PC-3 (cell line): ENCODE results near the gene KRT3. TPM values are rescaled to one million over a fixed set of nuclear protein-coding genes. Genes with fewer than 3 reads are reported as not detected.

Experiments used
- ATAC-seq: fragments of 200-7000 bp; cut with Tn5 transposase; 2 replicates; pipeline ENCODE4 v1.9.1; 2020; ENCODE audit warnings: mild to moderate bottlenecking, moderate library complexity
- BruUV-seq: library from RNA; stranded (reverse); fragments of 400-500 nt; replicated peaks from 2 replicates; lab custom pipeline; 2021; lab: Mats Ljungman, UMichigan
- CTCF ChIA-PET: fragments of 300-600 bp; sonication (Branson Sonifier 250); formaldehyde crosslinking; loops from one replicate; lab custom pipeline; 2022; ENCODE audit warnings: antibody characterized with exemption; lab: Charles Lee
- POLR2A ChIA-PET: fragments of 300-600 bp; sonication (Branson Sonifier 250); formaldehyde crosslinking; loops from one replicate; lab custom pipeline; 2022; ENCODE audit warnings: antibody characterized with exemption; ENCODE audit not compliant: unreplicated experiment; lab: Charles Lee
- DNase-seq: peaks from one replicate; pipeline ENCODE4 v3.0.0-alpha.2; 2015
- H2AFZ ChIP-seq: fragments of 300-600 bp; sonication (generic); 2 replicates; pipeline ENCODE4 v1.6.0; 2016; ENCODE audit warnings: antibody characterized with exemption, low read length
- H3F3A ChIP-seq: fragments of 300-600 bp; sonication (generic); one replicate; pipeline ENCODE4 v1.6.0; 2017; ENCODE audit warnings: antibody characterized with exemption, low read length, control low read depth, mild to moderate bottlenecking; ENCODE audit not compliant: unreplicated experiment
- H3K27ac ChIP-seq: fragments of 300-600 bp; sonication (generic); 2 replicates; pipeline ENCODE4 v1.5.1; 2016; ENCODE audit warnings: mild to moderate bottlenecking, low read length
- H3K27me3 ChIP-seq: fragments of 300-600 bp; sonication (generic); 2 replicates; pipeline ENCODE4 v1.6.1; 2016; ENCODE audit warnings: low read length, mixed read lengths
- H3K36me3 ChIP-seq: fragments of 300-600 bp; sonication (generic); 2 replicates; pipeline ENCODE4 v1.6.1; 2016; ENCODE audit warnings: low read depth, mixed run types, low read length, mixed read lengths
- H3K4me1 ChIP-seq: fragments of 300-600 bp; sonication (generic); 2 replicates; pipeline ENCODE4 v1.5.1; 2016; ENCODE audit warnings: low read length; ENCODE audit not compliant: insufficient read depth
- H3K4me2 ChIP-seq: fragments of 300-600 bp; sonication (generic); 2 replicates; pipeline ENCODE4 v1.6.0; 2016; ENCODE audit warnings: low read length
- H3K4me3 ChIP-seq: fragments of 300-600 bp; sonication (generic); 2 replicates; pipeline ENCODE4 v1.5.1; 2016; ENCODE audit warnings: mild to moderate bottlenecking, low read length, mixed read lengths
- H3K79me2 ChIP-seq: fragments of 300-600 bp; sonication (generic); 2 replicates; pipeline ENCODE4 v1.6.1; 2017; ENCODE audit warnings: low read length, mixed read lengths
- H3K9ac ChIP-seq: fragments of 300-600 bp; sonication (generic); 2 replicates; pipeline ENCODE4 v1.6.0; 2016; ENCODE audit warnings: mild to moderate bottlenecking, low read length
- H3K9me2 ChIP-seq: fragments of 300-600 bp; sonication (generic); replicated peaks from 2 replicates; pipeline ENCODE4 v1.6.1; 2016; ENCODE audit warnings: mixed run types, low read length, mixed read lengths
- H3K9me3 ChIP-seq: fragments of 300-600 bp; sonication (generic); 2 replicates; pipeline ENCODE4 v1.6.1; 2016; ENCODE audit warnings: low read length, mixed read lengths
- H4K20me1 ChIP-seq: fragments of 300-600 bp; sonication (generic); 2 replicates; pipeline ENCODE4 v1.6.1; 2016; ENCODE audit warnings: low read length, mixed read lengths
- EZH2 ChIP-seq: fragments of 300-600 bp; sonication (generic); IDR thresholded peaks from one replicate; pipeline ENCODE4 v1.6.1; 2017; ENCODE audit warnings: antibody characterized with exemption, mild to moderate bottlenecking, low read length; ENCODE audit not compliant: unreplicated experiment
- EZH2phosphoT487 ChIP-seq: fragments of 300-600 bp; sonication (generic); IDR thresholded peaks from 2 replicates; pipeline ENCODE4 v1.6.1; 2018; ENCODE audit warnings: mild to moderate bottlenecking, antibody characterized with exemption, low read length, borderline replicate concordance
- intact Hi-C: fragments of 100-400 bp; cut with micrococcal nuclease; formaldehyde crosslinking; loops from 2 replicates; pipeline ENCODE4 v1.9.0; 2023
- total RNA-seq: library from RNA; depleted of rRNA; stranded (reverse); fragments of >200 nt; gene quantifications from 2 replicates; pipeline ENCODE4 v1.2.3, GENCODE V29; 2014
- TF ChIP-seq, protein P1 (sequence below): fragments of 300-600 bp; sonication (generic); conservative IDR thresholded peaks from 2 replicates; pipeline ENCODE4 v1.5.1; 2017; ENCODE audit warnings: antibody characterized with exemption, low read depth, mild to moderate bottlenecking, low read length

The KRT3 gene
- total RNA-seq, 1 experiment from 2014 or later: 0.33 TPM

DNA sequence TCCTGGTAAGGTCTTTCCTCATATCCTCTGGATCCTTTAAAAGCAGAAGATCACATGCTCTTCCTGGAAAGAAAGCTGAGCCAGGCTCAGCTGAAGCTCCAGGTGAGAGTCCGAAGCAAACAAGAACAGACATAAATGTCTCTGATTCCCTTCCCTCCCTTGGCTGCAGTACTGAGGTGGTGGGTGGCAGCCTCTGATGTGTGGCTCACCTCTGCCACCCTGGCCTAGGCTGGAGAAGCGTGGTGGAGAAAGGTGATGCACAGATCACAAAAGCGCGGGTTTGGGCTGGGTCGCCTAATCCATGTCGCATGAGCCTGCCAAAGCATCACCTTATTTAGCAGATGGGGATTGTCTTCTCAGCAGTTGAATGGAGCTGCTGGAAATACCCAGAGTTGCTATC lies 16.0 kb downstream of the KRT3 start:
- Histone ChIP-seq H3K4me1 (no peaks in the 10 kb centered on the region), H2AFZ (no peak overlapping the region), H3K27ac (no peak overlapping the region), H3K9me2 (no peaks in the 10 kb centered on the region), H3K27me3 (peaks cover 14% of the 10 kb centered on the region; the same call in 1 of the 2 replicates), H3K9ac (no peak overlapping the region), H3K36me3 (no peaks in the 10 kb centered on the region), H3K9me3 (no peaks in the 10 kb centered on the region), H3K4me2 (no peak overlapping the region), H3K79me2 (no peaks in the 10 kb centered on the region), H3K4me3 (no peak overlapping the region), H4K20me1 (no peaks in the 10 kb centered on the region), H3F3A (no peaks in the 10 kb centered on the region)
- ChIA-PET POLR2A (no interaction called here), CTCF (no interaction called here)
- TF ChIP-seq, protein P1, sequence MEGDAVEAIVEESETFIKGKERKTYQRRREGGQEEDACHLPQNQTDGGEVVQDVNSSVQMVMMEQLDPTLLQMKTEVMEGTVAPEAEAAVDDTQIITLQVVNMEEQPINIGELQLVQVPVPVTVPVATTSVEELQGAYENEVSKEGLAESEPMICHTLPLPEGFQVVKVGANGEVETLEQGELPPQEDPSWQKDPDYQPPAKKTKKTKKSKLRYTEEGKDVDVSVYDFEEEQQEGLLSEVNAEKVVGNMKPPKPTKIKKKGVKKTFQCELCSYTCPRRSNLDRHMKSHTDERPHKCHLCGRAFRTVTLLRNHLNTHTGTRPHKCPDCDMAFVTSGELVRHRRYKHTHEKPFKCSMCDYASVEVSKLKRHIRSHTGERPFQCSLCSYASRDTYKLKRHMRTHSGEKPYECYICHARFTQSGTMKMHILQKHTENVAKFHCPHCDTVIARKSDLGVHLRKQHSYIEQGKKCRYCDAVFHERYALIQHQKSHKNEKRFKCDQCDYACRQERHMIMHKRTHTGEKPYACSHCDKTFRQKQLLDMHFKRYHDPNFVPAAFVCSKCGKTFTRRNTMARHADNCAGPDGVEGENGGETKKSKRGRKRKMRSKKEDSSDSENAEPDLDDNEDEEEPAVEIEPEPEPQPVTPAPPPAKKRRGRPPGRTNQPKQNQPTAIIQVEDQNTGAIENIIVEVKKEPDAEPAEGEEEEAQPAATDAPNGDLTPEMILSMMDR: no peak
- no peak for TF ChIP-seq EZH2
- no peak for TF ChIP-seq EZH2phosphoT487
- BruUV-seq: no TSS peak
- intact Hi-C loops: no loop called here
- DNase-seq (no peak), ATAC-seq (no peak)

DNA sequence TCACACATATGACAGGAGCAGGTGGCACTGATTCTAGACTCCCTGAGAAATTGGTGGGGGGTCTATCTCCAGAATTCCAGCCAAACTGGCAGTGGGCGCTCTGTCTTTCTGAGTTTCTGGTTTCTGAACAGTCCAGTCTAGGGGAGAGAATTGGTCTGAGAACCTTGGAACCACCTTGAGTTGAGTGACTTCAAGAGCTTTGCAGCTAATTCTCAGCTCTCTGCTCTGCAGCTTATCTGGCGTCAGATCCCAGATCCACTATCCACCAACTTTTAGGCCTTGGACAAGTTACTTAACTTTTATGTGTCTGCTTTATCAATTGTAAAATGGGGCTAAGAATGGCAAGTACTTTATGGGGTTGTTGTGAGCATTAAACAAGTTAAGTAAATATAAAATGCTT lies 17.1 kb downstream of the KRT3 start:
- no peaks in the 10 kb centered on the region for H3K9me2 ChIP-seq
- POLR2A ChIA-PET: no interaction called here
- DNase-seq (no peak), ATAC-seq (no peak)
- no peaks in the 10 kb centered on the region for H3F3A ChIP-seq
- no peaks in the 10 kb centered on the region for H3K36me3 ChIP-seq
- no peaks in the 10 kb centered on the region for H3K4me1 ChIP-seq
- H2AFZ ChIP-seq: no peak overlapping the region
- H3K9ac ChIP-seq: no peak overlapping the region
- H3K27me3 ChIP-seq: peaks cover 12% of the 10 kb centered on the region; the same call in 1 of the 2 replicates
- TF ChIP-seq EZH2 (no peak), EZH2phosphoT487 (no peak)
- TF ChIP-seq, protein P1: no peak
- H4K20me1 ChIP-seq: no peaks in the 10 kb centered on the region
- H3K9me3 ChIP-seq: no peaks in the 10 kb centered on the region
- H3K4me3 ChIP-seq: no peak overlapping the region
- H3K27ac ChIP-seq: no peak overlapping the region
- BruUV-seq: no TSS peak
- no peak overlapping the region for H3K4me2 ChIP-seq
- no peaks in the 10 kb centered on the region for H3K79me2 ChIP-seq
- intact Hi-C loops: no loop called here
- CTCF ChIA-PET: no interaction called here

DNA sequence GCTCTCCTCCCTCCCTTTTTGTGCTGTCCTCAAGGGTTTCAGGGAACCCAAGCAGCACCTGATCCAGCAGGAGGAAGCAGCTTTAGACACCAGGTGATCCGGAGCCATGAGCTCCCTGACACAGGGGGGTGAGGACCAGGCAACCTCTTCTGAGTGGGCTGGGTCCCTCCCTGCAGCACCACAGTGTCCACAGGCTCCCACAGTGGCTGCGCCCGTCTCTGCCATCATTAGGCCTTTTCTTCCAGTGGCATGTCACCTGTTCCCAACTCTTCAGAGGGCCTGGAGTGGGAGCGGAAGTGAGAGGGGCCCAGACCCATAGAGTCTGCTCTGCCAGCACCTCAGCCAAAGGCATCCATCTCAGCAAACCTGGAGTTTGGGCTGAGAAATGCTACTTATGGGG lies 18.4 kb downstream of the KRT3 start:
- H3K9me3 ChIP-seq: no peaks in the 10 kb centered on the region
- TF ChIP-seq, protein P1: no peak
- TF ChIP-seq EZH2 (no peak), EZH2phosphoT487 (no peak)

More for the DNA sequence above, 18.4 kb downstream of the KRT3 start:
- H3K4me3 ChIP-seq: no peak overlapping the region
- no TSS peak for BruUV-seq
- ChIA-PET CTCF (no interaction called here), POLR2A (no interaction called here)
- no peak overlapping the region for H2AFZ ChIP-seq
- peaks cover 12% of the 10 kb centered on the region; the same call in 1 of the 2 replicates for H3K27me3 ChIP-seq
- H3K79me2 ChIP-seq: no peaks in the 10 kb centered on the region
- H3K4me2 ChIP-seq: no peak overlapping the region
- ATAC-seq: no peak
- DNase-seq: no peak
- H4K20me1 ChIP-seq: no peaks in the 10 kb centered on the region
- H3F3A ChIP-seq: no peaks in the 10 kb centered on the region
- intact Hi-C loops: no loop called here
- H3K27ac ChIP-seq: no peak overlapping the region
- no peaks in the 10 kb centered on the region for H3K9me2 ChIP-seq
- H3K9ac ChIP-seq: no peak overlapping the region
- H3K4me1 ChIP-seq: no peaks in the 10 kb centered on the region
- no peaks in the 10 kb centered on the region for H3K36me3 ChIP-seq
